ENCODE measurements around the gene MRPL9.
"Not testable (repeated sequence)": the region's sequence is repeated elsewhere in the genome, so short reads cannot be mapped to it uniquely, and the experiment has no call there.

The MRPL9 gene

DNA sequence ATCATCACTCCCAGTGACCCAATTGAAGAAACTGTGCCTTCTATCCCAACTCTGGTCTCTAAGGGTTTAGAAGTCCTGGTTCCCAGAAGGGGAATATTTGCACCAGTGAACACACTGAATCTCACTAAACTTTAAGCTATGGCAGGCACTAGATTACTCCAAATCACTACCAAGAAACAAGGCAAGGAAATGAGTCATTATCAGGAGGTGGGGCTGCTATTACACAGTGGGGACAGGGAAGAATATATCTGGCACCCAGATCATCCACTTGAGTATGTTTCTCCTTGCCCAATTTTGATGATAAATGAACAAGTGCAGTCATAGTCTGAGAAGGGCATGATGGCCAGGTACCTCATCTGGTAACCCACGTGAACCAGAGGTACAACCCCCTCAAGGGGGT is 7.0 kb downstream of the MRPL9 start:
- TF ChIP-seq, protein P1, sequence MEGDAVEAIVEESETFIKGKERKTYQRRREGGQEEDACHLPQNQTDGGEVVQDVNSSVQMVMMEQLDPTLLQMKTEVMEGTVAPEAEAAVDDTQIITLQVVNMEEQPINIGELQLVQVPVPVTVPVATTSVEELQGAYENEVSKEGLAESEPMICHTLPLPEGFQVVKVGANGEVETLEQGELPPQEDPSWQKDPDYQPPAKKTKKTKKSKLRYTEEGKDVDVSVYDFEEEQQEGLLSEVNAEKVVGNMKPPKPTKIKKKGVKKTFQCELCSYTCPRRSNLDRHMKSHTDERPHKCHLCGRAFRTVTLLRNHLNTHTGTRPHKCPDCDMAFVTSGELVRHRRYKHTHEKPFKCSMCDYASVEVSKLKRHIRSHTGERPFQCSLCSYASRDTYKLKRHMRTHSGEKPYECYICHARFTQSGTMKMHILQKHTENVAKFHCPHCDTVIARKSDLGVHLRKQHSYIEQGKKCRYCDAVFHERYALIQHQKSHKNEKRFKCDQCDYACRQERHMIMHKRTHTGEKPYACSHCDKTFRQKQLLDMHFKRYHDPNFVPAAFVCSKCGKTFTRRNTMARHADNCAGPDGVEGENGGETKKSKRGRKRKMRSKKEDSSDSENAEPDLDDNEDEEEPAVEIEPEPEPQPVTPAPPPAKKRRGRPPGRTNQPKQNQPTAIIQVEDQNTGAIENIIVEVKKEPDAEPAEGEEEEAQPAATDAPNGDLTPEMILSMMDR (IDR thresholded peaks at IDR 0.05; ENCODE audit: low read depth, low read length, missing control alignments), result no peak
- peak; percentile 32 for DNase-seq
- in situ Hi-C loops (cut with HindIII; ENCODE audit: low pct_ligation_motif_present, low sequenced_read_pairs), result no loop called here
- Histone ChIP-seq H3K27ac (no peak overlapping the region), H3K27me3 (replicated peaks) (no peaks in the 10 kb centered on the region), H3K4me3 (ENCODE audit: low read depth, low read length) (no peak overlapping the region), H3K36me3 (replicated peaks) (peaks cover 15% of the 10 kb centered on the region)

DNA sequence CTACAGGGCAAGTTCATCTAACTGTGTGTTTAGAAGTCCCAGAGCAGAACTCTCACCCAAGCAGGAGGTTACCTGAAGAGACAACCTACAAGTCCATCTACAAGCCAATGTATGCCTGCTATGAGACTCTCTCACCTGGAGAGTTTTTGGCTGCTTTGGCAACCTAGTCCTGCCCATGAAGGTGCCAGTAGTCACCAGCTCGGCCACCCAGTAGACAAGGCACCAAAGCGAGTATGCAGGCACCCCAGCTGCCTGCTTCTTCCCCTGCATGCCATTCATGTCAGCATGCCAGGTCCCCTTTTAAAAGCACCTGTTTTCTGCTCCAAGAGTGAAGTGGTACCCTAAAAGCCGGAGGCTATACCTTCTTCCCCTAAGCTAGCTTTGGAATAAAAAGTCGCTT is 21.8 kb downstream of the MRPL9 start:
- TF ChIP-seq, protein P1 (IDR thresholded peaks at IDR 0.05; ENCODE audit: low read depth, low read length, missing control alignments), result no peak
- H3K27ac ChIP-seq, result no peak overlapping the region
- no peak overlapping the region for H3K4me3 ChIP-seq (ENCODE audit: low read depth, low read length)
- no peak for DNase-seq
- H3K36me3 ChIP-seq (replicated peaks), result no peaks in the 10 kb centered on the region
- in situ Hi-C loops (cut with HindIII; ENCODE audit: low pct_ligation_motif_present, low sequenced_read_pairs), result no loop called here
- peaks cover 6% of the 10 kb centered on the region for H3K27me3 ChIP-seq (replicated peaks)

GRCh38 chr1:151739590-151740355 is 23.5 kb downstream of the MRPL9 start:
- no peak for DNase-seq
- Histone ChIP-seq H3K4me3 (ENCODE audit: low read depth, low read length) (no peak overlapping the region), H3K36me3 (replicated peaks) (no peaks in the 10 kb centered on the region), H3K27me3 (replicated peaks) (peaks cover 6% of the 10 kb centered on the region), H3K27ac (no peak overlapping the region)
- in situ Hi-C loops (cut with HindIII; ENCODE audit: low pct_ligation_motif_present, low sequenced_read_pairs), result no loop called here
- TF ChIP-seq, protein P1 (IDR thresholded peaks at IDR 0.05; ENCODE audit: low read depth, low read length, missing control alignments), result no peak

DNA sequence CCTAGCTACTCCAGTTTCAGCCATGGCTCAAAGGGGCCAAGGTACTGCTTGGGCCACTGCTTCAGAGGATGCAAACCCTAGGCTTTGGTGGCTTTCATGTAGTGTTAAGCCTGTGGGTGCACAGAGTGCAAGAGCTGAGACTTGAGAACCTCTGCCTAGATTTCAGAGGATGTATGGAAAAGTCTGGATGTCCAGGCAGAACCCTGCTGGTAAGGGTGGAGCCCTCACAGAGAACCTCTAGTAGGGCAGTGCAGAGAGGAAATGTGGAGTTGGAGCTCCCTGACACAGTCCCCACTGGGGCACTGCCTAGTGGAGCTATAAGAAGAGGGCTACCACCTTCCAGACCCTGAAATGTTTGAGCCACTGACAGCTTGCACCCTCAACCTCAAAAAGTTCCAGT is 25.8 kb downstream of the MRPL9 start:
- Histone ChIP-seq H3K27ac (no peak overlapping the region), H3K4me3 (ENCODE audit: low read depth, low read length) (no peak overlapping the region), H3K36me3 (replicated peaks) (no peaks in the 10 kb centered on the region), H3K27me3 (replicated peaks) (peaks cover 1% of the 10 kb centered on the region)
- TF ChIP-seq, protein P1 (IDR thresholded peaks at IDR 0.05; ENCODE audit: low read depth, low read length, missing control alignments), result no peak
- in situ Hi-C loops (cut with HindIII; ENCODE audit: low pct_ligation_motif_present, low sequenced_read_pairs), result no loop called here
- DNase-seq, result no peak

DNA sequence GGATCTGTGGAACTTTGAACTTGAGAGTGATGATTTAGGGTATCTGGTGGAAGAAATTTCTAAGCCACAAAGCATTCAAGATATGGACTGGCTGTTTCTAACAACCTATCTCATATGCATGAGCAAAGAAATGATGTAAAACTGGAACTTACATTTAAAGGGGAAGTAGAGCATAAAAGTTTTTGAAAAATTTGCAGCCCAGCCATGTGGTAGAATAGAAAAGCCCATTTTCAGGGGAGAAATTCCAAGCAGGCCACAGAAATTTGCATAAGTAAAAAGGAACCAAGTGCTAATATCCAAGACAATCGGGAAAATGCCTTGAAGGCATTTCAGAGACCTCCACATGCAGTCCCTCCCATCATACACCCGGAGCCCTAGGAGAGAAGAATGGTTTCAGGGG is 26.3 kb downstream of the MRPL9 start:
- Histone ChIP-seq H3K36me3 (replicated peaks) (no peaks in the 10 kb centered on the region), H3K27ac (no peak overlapping the region), H3K27me3 (replicated peaks) (peaks cover 1% of the 10 kb centered on the region), H3K4me3 (ENCODE audit: low read depth, low read length) (no peak overlapping the region)
- TF ChIP-seq, protein P1 (IDR thresholded peaks at IDR 0.05; ENCODE audit: low read depth, low read length, missing control alignments), result no peak
- in situ Hi-C loops (cut with HindIII; ENCODE audit: low pct_ligation_motif_present, low sequenced_read_pairs), result no loop called here
- DNase-seq, result no peak

GRCh38 chr1:151733995-151734394 is 29.3 kb downstream of the MRPL9 start:
- DNase-seq; in situ Hi-C loops (cut with HindIII; ENCODE audit: low pct_ligation_motif_present, low sequenced_read_pairs); H3K27ac ChIP-seq; H3K4me3 ChIP-seq (ENCODE audit: low read depth, low read length); H3K36me3 ChIP-seq (replicated peaks); H3K27me3 ChIP-seq (replicated peaks): not testable (repeated sequence)
